Suprapubic skin (tissue), 4 donors: ENCODE data around the gene ZNF423. TPM values are rescaled to one million over a fixed set of nuclear protein-coding genes. Genes with fewer than 3 reads are reported as not detected.

ENCODE experiments used
- DNase-seq, 2 donors: peaks; one replicate each; pipeline ENCODE4 v3.0.0-alpha.2; 2019; ENCODE audit warnings: low spot score in 2 of 2
- H3K27ac ChIP-seq: fragments of 200-600 bp; sonication (generic); one replicate; pipeline ENCODE4 v1.5.1; 2019
- H3K27me3 ChIP-seq: fragments of 200-600 bp; sonication (generic); one replicate; pipeline ENCODE4 v1.5.1; 2019
- H3K36me3 ChIP-seq: fragments of 200-600 bp; sonication (generic); one replicate; pipeline ENCODE4 v1.5.1; 2019
- H3K4me1 ChIP-seq: fragments of 200-600 bp; sonication (generic); one replicate; pipeline ENCODE4 v1.5.1; 2019
- H3K4me3 ChIP-seq: fragments of 200-600 bp; sonication (generic); one replicate; pipeline ENCODE4 v1.5.1; 2019; ENCODE audit warnings: mild to moderate bottlenecking
- H3K9me3 ChIP-seq: fragments of 200-600 bp; sonication (generic); one replicate; pipeline ENCODE4 v1.5.1; 2019
- CTCF ChIP-seq, 2 donors: fragments of 200-600 bp in 1 of 2; fragments of 450-650 bp in 1 of 2; sonication (generic) in 1 of 2; IDR thresholded peaks; one replicate each; pipeline ENCODE4 v1.5.1; 2016 to 2019; ENCODE audit warnings: antibody characterized with exemption in 2 of 2, mild to moderate bottlenecking in 1 of 2, moderate library complexity in 1 of 2
- EP300 ChIP-seq: sonication (generic); formaldehyde crosslinking; IDR thresholded peaks from one replicate; pipeline ENCODE4 v1.6.1; 2017; ENCODE audit warnings: antibody characterized with exemption
- POLR2A ChIP-seq, 2 donors: fragments of 450-650 bp; IDR thresholded peaks; one replicate each; pipeline ENCODE4 v1.6.1; 2017; ENCODE audit warnings: antibody characterized with exemption in 2 of 2, mild to moderate bottlenecking in 2 of 2, moderate library complexity in 2 of 2
- POLR2AphosphoS5 ChIP-seq, 3 donors: sonication (generic); formaldehyde crosslinking; IDR thresholded peaks; one replicate each; pipeline ENCODE4 v1.6.1; 2017; ENCODE audit warnings: antibody characterized with exemption in 3 of 3
- WGBS: methylation state at CpG from one replicate; pipeline ENCODE4 v1.1.5; 2018; 5-methylcytosine and 5-hydroxymethylcytosine counted together
- total RNA-seq, 4 donors: library from RNA; depleted of rRNA; stranded (reverse); fragments of >200 nt; gene quantifications; one replicate each; pipeline ENCODE4 v1.1.0, GENCODE V29; 2016

The ZNF423 gene
- total RNA-seq, 4 donors from 2014 or later: 1.3 to 5.3 (median 1.9) TPM

- Histone ChIP-seq H3K4me3 (no peak overlapping the region), H3K27me3 (no peaks in the 10 kb centered on the region), H3K27ac (no peak overlapping the region), H3K36me3 (no peaks in the 10 kb centered on the region), H3K4me1 (no peaks in the 10 kb centered on the region), H3K9me3 (no peaks in the 10 kb centered on the region)
- WGBS: 53% methylated on average over 3 of the region's 3 CpGs
- no peak for TF ChIP-seq EP300
- TF ChIP-seq POLR2AphosphoS5 (IDR thresholded peaks at IDR 0.05): no peak
- no peak for TF ChIP-seq POLR2A (IDR thresholded peaks at IDR 0.05)
- no peak for DNase-seq
Measured at GRCh38 chr16:49554681-49555080, 301.2 kb downstream of the ZNF423 start.

- 59% methylated on average over 10 of the region's 10 CpGs for WGBS
- no peak for TF ChIP-seq POLR2A (IDR thresholded peaks at IDR 0.05)
- TF ChIP-seq POLR2AphosphoS5 (IDR thresholded peaks at IDR 0.05): no peak
- TF ChIP-seq EP300: no peak
- no peak for TF ChIP-seq CTCF (IDR thresholded peaks at IDR 0.05)
- H3K36me3 ChIP-seq: no peaks in the 10 kb centered on the region
- no peak overlapping the region for H3K27ac ChIP-seq
- H3K4me3 ChIP-seq: no peak overlapping the region
- H3K9me3 ChIP-seq: no peaks in the 10 kb centered on the region
- DNase-seq: no peak
- H3K4me1 ChIP-seq: no peaks in the 10 kb centered on the region
- no peaks in the 10 kb centered on the region for H3K27me3 ChIP-seq
Measured at GRCh38 chr16:49552313-49552928, 303.5 kb downstream of the ZNF423 start.

DNA sequence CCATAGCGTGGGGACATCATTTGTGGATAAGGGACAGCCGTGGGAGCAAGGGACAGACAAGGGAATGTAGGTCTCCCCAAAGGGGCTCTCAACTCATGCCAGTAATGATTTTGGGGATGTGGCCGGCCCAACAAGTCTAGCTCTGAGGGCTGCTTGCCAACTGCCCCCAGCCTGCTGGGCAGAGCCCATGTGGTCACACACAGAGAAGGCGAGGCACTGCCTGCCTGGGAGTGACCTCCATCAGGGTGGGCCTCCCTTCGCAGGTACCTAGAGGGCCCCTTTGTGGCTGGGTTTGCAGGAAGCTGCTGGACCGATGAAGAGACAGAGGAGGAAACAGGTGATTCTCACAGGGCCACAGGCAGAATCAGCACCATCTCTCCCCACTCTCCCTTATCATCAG is 305.2 kb downstream of the ZNF423 start:
- H3K9me3 ChIP-seq: no peaks in the 10 kb centered on the region
- H3K4me3 ChIP-seq: no peak overlapping the region
- H3K27ac ChIP-seq: no peak overlapping the region
- H3K4me1 ChIP-seq: no peaks in the 10 kb centered on the region
- no peaks in the 10 kb centered on the region for H3K36me3 ChIP-seq
- TF ChIP-seq CTCF (IDR thresholded peaks at IDR 0.05): no peak
- no peak for TF ChIP-seq POLR2A (IDR thresholded peaks at IDR 0.05)
- TF ChIP-seq EP300: no peak
- TF ChIP-seq POLR2AphosphoS5 (IDR thresholded peaks at IDR 0.05): no peak
- DNase-seq: no peak
- H3K27me3 ChIP-seq: no peaks in the 10 kb centered on the region
- 82% methylated on average over 6 of the region's 6 CpGs for WGBS

- Histone ChIP-seq H3K9me3 (no peaks in the 10 kb centered on the region), H3K27ac (no peak overlapping the region), H3K36me3 (no peaks in the 10 kb centered on the region), H3K4me1 (no peaks in the 10 kb centered on the region), H3K27me3 (no peaks in the 10 kb centered on the region), H3K4me3 (no peak overlapping the region)
- WGBS: 81% methylated on average over 5 of the region's 5 CpGs
- TF ChIP-seq POLR2A (IDR thresholded peaks at IDR 0.05) (no peak), EP300 (no peak), POLR2AphosphoS5 (IDR thresholded peaks at IDR 0.05) (no peak), CTCF (IDR thresholded peaks at IDR 0.05) (no peak)
- no peak for DNase-seq
Measured at GRCh38 chr16:49550140-49550539, 305.8 kb downstream of the ZNF423 start.

DNA sequence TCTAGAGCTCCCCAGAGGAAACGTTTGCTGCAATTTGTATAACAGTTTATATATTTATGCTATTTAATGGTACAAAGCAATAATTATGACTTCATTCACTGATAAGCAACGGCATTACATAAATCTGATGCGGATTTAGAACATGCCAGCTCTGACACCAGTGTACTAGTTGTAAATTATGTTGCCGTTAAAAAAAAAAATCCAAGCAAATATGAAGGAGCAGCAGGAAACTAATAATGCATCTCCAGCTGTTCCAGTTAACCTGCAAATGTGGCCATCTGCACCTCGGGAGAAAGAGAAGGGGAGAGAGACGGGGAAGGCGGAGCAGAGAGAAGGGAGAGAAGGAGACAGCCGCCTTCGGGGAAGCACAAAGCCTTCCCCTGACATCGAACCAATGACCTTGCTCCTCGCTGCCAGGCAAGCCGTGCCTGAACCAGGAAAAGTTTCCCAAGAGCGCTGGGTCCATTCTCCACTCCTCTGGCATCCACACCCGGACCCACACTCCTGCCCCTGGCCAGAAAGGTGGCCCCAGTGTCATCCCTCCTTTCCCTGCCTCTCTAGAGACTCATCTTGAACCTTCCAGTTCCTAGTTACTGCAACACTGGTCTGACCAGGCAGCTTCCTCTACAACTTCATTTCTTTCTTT is 307.5 kb downstream of the ZNF423 start:
- no peak for DNase-seq
- TF ChIP-seq EP300 (no peak), POLR2A (IDR thresholded peaks at IDR 0.05) (no peak), POLR2AphosphoS5 (IDR thresholded peaks at IDR 0.05) (no peak), CTCF (IDR thresholded peaks at IDR 0.05) (no peak)
- 61% methylated on average over 14 of the region's 14 CpGs for WGBS

More for the DNA sequence above, 307.5 kb downstream of the ZNF423 start:
- no peaks in the 10 kb centered on the region for H3K27me3 ChIP-seq
- no peak overlapping the region for H3K4me3 ChIP-seq
- H3K4me1 ChIP-seq: no peaks in the 10 kb centered on the region
- H3K36me3 ChIP-seq: no peaks in the 10 kb centered on the region
- H3K27ac ChIP-seq: no peak overlapping the region
- no peaks in the 10 kb centered on the region for H3K9me3 ChIP-seq
